GM10847 (cell line): Measurements from ENCODE around the gene NR6A1.

ENCODE experiments used
- POLR2A ChIP-seq: IDR thresholded peaks from 2 replicates; pipeline ENCODE4 v1.6.1; 2011; ENCODE audit not compliant: insufficient read length; ENCODE audit errors: extremely low read depth

Gene NR6A1

DNA sequence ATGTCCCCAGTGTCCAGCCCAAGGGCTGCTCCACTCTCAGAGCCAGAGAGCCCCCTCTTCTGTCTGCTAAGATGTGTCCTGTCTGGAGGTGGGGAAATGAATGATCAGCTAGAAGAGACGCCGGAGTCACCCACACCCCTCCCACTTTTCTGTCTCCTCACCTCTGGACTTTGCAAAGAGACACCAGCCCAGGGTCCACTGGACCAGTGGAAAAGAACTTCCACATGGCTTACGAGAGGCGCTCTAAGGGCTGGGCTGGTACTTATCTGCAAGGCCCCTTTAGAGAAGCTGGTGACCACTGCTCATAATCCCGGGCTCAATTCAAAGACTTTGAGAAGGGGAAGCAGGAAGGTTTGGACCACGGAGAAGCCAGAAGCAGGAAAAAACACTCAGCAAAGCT is 273.1 kb downstream of the NR6A1 start:
- no peak for TF ChIP-seq POLR2A

DNA sequence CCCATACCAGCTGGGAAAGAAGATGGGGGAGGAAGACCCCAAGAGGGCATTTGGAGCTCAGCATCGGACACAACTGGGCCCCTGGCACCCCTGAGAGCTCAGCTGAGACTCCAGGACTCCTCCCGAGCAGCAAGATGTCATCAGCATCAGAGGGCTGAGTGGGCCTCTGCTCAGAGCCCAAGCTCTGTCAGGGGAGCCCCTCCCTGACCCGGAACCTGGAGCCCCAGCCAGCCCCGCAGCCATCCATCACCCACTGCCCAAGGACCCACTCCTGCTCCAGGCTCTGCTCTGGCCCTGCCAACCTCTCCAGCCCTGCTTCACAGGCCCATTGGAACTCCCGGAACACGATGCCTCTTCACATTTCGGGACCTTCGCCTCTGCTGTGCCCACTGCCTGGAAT is 273.7 kb downstream of the NR6A1 start:
- TF ChIP-seq POLR2A: no peak

DNA sequence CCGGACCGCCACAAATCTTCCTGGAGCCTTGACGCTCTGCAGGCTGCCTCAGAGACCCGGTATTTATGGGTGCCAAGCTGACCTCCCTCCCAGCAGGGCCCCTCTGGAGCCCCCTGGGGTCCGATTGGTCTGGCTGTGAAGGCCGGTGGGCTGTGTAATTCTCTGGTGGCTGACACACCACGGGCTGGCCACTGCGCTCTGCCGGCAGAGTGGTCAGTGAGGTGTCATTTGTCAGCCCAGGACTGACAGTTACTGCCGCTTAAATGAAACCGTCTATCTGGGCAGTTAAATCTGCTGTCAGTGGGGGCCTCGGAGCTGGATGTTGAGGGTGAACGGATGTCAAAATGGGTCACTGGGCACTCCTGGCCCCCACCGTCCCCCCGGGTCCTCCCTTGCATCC is 274.6 kb downstream of the NR6A1 start:
- TF ChIP-seq POLR2A: no peak

DNA sequence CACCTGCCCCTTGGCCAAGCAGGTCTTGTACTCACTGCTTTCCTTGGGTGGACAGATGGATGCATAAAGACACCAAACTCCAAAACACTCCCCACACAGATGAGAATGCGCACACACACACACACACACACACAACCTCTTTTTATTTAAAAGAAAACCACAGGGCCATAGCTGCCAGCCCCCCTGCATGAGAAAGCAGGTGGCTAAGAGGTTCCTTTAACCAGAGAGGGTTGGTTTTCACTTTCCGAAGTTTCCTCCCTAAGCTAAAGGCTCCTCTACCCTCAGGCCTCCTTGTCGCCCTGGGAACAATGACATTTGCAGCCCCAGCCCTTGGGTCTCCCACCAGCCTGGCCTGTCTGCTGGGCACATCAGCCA is 275.0 kb downstream of the NR6A1 start:
- no peak for TF ChIP-seq POLR2A

DNA sequence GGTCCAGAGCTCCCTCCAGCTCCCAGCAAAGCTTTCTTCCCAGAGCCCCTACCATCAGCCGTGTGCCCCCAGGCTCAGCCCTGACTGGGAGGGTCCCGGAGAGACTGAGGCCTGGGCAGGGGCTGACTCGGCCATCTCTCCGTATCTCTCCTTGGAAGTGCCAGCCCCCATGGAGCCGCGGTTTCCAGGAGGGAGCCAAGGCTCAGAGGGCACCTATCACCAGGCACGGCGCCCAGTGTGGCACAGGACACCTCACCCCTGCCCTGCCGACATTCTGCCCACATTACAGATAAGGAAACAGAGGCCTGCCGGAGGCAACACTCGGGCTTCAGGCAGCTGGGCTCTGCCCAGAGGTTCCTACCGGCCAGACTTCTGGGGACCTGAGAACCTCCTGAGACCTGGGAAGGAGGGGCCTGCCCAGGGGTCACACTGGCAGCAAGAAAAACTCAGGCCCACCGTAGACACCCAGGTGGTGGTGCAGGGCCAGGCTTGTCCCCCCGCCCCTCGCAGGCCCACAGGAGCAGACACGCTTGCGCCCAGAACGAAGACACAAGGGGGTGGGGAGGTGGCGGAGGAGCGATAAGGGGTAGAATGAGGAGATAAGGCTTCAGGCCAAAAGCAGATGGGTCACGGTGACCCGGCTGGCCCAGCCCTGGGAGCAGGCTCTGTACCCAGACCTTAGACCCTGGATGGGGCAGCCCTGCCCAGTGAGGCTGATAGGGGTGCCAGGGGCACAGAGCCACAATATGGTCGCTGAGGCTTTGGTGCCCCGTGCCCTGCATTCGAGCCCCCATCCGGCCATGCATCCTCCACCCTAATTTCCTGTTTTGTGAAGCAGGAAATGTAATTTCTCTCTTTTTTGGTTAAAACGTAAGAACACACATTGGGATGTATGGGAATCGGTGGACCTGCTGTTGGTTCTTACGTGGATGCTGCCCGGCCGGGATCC is 275.7 kb downstream of the NR6A1 start:
- TF ChIP-seq POLR2A: no peak

DNA sequence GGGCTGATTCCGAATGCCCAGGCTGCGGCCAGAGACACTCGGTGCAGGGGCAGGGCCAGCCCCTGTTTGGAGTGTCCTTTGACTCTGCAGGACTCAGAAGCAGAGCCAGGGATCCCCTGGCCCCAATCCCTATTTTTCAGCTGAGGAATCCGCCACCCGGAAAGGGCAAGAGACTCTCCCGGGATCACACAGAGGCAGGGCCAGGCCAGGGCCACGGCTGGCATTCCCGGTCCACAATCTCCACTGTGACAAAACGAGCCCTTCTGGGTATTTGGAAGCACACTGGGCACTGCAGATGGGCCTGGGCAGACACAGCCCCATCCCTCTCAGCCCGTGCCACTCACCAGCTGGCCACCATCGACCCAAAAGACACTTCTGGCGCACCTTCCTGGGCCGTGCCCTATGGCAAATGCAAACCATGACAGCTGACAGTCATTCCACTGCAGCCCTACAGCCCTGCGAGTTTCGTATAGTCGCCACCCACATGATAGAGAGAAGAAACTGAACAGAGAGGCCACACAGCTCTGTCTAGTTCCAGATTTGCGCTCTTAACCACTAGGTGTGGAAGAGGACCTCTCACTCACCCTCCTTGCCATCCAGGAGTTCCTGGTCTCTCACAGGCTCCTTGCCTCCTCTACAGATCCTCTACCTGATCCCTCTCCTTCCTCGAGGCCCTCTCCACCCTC is 277.2 kb downstream of the NR6A1 start:
- no peak for TF ChIP-seq POLR2A

DNA sequence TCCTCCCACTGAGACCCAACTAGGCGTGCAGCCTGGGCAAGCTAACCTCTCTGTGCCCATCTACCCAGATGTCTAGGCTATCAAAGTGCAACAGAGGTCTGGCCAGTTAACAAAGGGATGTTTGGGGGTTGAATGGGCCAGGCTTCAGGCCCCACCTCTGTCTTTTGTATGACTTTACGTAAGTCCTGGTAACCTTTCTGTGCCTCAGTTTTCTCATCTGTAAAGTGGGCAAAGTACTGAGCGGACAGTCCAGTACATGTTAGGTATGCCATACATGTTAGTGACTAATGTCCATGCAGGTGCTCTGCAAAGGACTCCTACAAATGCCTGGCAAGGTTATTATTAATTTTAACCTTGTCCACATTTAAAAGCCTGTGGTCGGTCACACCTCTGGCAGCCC is 277.9 kb downstream of the NR6A1 start:
- TF ChIP-seq POLR2A: no peak

DNA sequence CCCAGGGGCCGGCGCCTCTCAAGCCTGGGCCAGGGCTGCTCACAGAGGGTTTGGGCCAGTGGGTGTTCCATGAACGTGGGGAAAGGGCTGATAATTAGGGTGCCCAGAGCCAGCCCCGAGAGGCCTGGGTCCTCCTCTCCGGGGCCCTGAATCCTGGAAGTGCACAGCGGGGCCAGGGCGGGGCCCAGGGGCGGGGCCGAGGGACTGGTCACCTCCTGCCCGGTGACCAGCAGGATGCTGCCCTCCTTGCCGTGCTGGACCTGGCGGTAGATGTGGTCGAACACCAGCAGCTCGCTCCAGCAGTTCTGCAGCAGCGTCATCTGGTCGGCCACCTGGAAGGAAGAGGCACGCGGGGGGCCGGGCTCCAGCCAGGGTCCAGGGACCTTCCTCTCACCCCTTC is 278.3 kb downstream of the NR6A1 start:
- TF ChIP-seq POLR2A: no peak

DNA sequence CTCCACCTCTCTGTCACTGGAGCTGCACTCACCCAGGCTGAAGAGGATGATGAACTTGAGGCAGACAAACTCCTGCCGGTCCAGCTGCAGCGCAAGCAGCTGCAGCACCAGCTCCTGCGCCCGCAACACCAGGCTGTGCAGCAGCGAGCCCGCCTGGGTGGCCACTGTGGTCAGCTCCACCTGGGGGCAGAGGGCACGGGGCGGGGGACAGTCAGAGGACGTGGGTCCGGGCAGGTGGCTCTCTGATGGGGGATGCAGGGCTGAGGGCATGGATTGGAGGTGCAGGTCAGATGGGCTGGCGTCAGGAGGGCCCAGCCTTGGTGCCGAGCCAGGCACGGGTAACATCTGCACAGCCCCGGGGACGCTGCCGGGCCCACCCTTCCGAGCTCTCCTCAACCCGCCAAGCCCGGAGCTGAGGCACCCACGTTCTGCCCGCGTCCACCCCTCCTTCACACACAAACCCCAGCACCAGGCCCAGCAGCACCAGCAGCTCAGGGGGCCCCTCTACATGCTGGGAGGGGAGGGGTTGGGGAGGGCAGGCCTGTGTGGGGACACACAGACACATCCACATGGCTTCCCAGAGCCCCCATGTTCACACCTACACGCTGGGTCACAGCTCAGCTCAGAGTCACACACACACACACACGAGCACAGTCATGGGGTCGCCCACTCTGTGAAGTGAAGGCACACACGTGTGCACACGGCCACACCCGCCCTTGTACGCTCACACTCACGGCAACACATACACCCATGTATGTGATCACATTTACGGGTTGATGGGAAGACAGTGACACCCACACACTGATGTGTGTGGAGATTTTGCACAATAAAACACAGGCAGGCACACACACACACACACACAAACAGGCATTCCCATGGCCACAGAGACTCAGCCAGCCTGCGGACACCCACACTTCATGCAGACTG is 279.8 kb downstream of the NR6A1 start:
- no peak for TF ChIP-seq POLR2A

DNA sequence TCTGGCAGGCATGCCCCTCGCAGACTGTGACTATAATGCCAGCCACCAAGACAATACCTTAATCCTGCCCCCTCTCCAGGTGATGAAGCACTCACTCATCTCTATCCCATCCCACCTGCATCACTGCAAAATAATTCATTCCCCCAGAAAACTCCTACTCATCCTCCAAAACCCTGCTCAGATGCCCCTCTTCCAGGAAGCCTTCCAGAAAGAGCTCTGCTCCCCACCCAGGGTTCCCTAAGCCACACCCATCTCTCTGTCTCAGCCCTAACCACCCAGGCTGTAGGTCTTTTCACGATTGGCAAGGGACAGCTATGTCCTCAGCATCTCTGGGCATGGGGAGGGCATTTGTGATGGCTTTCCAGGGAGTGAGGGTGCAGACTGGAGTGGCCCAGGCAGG is 281.1 kb downstream of the NR6A1 start:
- TF ChIP-seq POLR2A: no peak

DNA sequence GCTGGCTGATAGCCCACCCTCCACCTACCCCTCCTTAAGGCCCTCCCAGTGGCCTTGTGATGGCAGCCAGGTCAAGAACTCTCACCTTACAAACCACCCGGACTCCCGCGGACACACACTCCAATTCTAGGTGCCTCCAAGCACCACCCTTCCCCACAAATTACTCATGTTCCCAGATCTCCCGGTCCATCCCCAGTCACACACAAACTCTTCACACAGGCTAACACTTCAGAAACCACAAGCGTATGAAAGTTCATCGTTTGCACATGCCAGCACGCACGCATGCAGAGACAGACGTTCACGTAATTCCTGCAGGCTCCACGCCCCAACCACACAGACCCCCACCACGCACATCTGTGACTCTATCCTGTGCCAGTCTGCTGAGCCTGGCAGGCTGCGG is 281.9 kb downstream of the NR6A1 start:
- TF ChIP-seq POLR2A: no peak

DNA sequence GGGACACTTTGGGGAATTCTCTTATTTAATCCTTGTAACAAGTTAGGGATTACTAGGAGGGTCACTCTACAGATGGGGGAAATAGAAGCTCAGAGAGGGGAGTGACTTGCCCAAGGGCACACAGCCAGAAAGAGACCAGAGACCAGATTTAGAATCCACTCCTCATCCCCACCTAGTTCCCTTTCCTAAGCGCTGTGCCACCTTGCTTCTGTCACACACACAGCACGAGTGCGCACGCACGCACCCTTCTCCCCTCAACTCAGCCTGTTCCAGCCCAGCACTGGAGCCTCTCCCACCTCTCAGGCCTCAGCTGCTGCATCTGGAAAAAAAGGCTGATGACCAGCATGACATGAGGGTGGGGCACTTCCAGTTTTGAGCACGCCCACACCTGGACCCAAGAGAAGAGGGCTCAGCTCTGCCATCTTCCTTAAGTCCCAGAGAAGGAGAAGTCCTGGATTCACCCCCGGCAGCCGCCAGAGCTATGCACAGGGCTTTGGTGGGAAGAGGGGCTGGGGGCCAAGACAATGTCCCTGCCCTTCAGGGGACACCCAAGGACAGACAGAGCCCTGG is 282.4 kb downstream of the NR6A1 start:
- no peak for TF ChIP-seq POLR2A

DNA sequence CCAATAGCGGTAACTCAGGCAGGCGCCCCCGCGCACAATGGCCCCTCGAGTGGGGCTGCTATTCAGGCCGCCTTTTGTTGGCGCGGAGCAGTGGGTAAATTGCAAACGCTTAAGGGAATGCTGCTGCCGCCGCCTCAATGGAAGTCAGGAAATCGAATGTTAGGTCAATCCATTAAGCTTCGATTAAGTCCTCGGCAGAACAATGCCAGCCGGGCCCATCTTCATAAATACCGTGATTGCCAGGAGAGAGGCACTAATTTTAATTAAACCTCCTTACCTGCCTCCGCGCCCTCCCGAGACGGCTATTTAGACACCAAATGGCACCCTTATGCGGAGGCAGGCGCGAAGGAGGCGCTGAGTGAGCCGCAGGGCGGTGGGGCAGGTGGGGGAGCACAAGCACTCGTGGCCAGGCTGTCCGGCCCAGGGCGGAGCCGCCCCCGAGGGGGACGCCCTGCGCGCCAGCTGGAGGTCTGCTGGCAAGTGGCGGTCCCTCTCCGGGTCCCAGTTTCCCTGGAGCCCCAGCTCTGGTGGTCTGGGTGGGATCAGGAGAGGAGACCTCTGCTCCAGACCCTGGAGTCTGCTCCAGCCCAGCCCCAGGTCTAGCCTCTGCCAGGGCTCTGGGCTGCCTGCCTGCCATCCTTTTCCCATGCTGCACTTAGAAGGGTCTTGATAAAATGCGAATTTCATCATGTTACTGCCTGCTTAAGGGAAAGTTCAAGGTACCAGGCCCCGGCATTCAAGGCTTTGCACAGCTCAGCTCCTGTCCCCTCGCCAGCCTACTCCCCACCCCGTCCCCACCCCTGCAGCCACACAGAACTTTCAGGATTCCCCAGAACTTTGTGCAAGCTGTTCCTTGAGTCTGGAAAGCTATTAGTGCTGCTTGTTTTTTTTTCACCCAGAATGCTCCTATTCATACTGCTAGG is 283.6 kb downstream of the NR6A1 start:
- no peak for TF ChIP-seq POLR2A

DNA sequence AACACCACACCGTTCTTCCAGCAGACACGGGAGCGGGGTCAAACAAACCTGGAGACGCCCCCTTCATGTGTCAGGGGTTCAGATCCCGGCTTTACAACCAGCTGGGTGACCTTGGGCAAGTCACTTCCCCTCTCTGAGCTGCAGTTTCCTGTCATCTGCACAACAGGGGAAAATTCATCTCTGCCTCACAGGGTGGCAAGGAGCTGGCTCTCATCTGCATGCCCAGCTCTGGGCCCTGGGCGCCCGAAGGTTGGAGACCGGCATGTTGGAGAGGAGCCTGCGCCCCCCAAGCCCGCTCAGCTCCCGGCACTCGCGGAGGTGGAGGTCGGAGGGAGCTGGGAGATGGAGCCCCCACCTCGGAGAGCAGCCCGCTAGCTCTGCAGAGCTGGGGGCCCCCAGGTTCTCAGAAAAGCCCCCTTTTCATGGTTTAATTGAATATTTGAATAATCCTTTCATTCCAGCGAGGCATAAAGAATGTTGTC is 284.3 kb downstream of the NR6A1 start:
- no peak for TF ChIP-seq POLR2A

DNA sequence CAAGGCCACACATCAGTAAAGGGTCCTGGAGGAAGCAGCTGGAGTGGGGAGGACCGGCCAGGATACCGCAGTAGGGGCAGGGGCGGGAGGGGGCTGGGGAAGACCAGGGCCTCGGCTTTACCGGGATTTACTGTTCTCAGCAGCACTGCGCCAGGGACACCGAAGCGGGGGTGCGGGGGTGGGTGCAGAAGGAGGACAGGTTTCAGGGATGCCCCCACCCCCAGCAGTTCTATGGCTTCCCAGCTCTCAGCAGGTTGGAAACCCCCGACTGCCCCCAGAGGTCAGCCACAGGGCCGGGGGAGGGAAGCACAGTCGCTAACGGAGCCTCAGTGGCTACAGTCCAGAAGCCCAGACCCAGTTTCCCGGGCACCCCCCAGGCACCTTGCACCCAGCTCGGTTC is 285.2 kb downstream of the NR6A1 start:
- no peak for TF ChIP-seq POLR2A
